Bladder microvascular endothelial cell (primary cell): ENCODE results near the gene SIK1. TPM values are rescaled to one million over a fixed set of nuclear protein-coding genes. Genes with fewer than 3 reads are reported as not detected.

Source experiments
- total RNA-seq: library from RNA; depleted of rRNA; stranded (reverse); fragments of >200 nt; gene quantifications from 2 replicates; pipeline ENCODE4 v1.2.3, GENCODE V29; 2014

Gene SIK1
- 1.9 and 11.6 TPM in 2 replicates for total RNA-seq

DNA sequence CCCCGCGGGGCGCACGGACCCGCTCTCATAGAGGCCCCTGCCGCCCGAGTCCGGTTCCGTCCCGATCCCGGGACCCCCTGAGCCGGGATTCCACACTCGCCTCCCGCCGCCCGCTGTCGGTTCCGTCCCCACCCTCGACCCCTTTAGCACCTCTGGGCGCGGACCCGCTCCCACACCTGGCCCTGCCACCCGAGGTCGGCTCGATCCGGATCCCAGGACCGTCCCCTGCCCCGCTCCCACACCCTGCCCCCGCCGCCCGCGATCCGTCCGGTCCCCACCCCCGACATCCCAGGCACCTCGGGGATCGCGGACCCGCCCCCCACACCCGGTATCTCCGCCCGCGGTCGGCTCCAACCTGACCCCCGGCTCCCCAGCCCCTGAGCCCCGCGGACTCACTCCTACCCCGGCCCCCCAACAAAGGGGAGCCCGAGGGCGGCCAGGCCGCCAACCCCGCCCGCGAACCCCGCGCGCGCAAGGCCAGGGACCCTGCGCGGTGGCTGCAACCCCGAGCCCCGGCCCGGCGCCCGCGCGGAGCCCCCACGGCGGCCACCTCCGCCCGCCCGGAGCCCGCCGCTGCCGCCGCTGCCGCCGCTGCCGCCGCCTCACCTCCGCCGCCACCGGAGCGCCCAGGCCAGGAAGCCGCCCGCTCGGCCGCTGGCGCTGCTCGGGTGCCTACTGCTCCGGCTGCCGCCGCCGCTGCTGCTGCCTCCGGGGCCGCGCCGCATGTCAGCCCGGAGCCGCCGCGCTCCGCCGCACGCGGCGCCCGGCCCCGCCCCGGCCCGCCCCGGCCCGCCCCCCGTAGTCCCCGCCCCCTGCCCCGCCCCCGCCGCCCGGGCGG is at the start of gene SIK1:
SIK1 (minus strand) TSS at position 728 of the 838 bp plus-strand sequence. CDS start 953 bp downstream, outside the sequence.

Other genes starting within 250 kb of the SIK1 start
- gene HSF2BP, start 232.4 kb upstream of the SIK1 start, total RNA-seq: 0.32 and 0.76 TPM in 2 replicates
- gene RRP1B, start 232.4 kb upstream of the SIK1 start, total RNA-seq: 14.9 and 25.9 TPM in 2 replicates